OCI-M1 (cell line): ENCODE data around the gene SPC24.
"Not testable (repeated sequence)": the region's sequence is repeated elsewhere in the genome, so short reads cannot be mapped to it uniquely, and the experiment has no call there.

Experiments used
- DNase-seq: peaks from one replicate; lab custom pipeline; 2025; lab: John Stamatoyannopoulos, UW

Gene SPC24

DNA sequence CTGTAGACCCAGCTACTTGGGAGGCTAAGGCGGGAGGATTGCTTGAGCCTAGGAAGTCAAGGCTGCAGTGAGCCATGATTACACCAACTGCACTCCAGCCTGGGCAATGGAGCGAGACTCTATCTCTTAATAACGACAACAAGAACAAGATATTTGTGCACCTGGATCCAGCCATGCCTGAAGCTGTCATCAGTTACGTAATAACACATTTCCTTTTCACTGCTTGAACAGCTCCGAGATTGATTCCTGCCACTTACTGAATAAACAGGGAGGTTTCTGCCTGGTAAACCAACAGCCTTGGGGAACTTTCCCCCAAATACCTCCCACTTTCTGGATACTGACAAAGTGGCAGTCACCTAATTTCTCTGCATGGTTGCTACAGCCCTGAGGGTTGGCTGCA is 36.4 kb upstream of the SPC24 start:
- no peak for DNase-seq

DNA sequence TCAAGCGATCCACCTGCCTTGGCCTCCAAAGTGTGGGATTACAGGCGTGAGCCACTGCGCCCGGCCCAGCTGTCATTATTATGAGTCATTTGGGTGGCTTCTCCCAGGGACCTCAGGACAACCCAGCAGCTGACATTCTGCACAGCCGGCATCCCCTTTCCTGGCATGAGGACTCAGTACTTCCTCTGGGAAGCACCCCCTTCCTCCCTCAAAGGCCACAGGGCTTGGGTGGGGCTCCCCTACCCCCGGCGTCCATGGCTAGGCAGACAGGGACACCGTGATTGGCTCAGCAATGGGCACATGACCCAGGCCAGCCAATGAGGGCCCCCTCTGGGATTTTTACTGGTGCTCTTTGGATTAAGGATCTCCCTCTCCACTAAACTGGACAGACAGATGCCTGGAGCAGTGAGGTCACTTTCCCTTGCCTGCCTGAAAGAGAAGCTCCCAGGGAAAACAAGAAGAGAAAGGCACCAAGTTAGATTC is 35.7 kb upstream of the SPC24 start:
- no peak for DNase-seq

GRCh38 chr19:11190501-11190900 is 34.9 kb upstream of the SPC24 start:
- DNase-seq: no peak

GRCh38 chr19:11187441-11187840 is 31.9 kb upstream of the SPC24 start:
- DNase-seq: no peak

GRCh38 chr19:11182994-11183393 is 27.4 kb upstream of the SPC24 start:
- no peak for DNase-seq

- peak; percentile 45 for DNase-seq
Observed at GRCh38 chr19:11181488-11181887, 25.9 kb upstream of the SPC24 start.

- not testable (repeated sequence) for DNase-seq
Observed at GRCh38 chr19:11180975-11181374, 25.4 kb upstream of the SPC24 start.

GRCh38 chr19:11180346-11180745 is 24.8 kb upstream of the SPC24 start:
- no peak for DNase-seq

- DNase-seq: no peak
Observed at GRCh38 chr19:11179716-11180297, 24.2 kb upstream of the SPC24 start.

- not testable (repeated sequence) for DNase-seq
Observed at GRCh38 chr19:11179145-11179465, 23.5 kb upstream of the SPC24 start.

DNA sequence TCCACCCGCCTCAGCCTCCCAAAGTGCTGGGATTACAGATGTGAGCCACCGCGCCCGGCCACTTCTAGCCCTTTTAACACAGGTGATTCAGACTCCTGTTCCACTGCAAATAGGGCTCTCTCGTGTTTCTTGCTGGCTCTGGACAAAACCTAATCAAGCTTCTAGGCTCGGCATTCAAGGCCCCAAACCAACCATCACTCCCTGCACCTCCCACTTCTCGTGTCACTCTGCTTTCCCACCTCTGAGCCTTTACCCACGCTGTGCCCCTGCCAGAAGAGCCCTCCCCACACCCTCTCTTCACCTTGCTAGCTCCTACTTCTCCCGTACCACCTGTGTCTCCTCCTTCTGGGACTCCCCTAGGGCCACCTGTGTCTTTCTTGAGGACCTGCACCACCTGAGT is 22.0 kb upstream of the SPC24 start:
- no peak for DNase-seq

DNA sequence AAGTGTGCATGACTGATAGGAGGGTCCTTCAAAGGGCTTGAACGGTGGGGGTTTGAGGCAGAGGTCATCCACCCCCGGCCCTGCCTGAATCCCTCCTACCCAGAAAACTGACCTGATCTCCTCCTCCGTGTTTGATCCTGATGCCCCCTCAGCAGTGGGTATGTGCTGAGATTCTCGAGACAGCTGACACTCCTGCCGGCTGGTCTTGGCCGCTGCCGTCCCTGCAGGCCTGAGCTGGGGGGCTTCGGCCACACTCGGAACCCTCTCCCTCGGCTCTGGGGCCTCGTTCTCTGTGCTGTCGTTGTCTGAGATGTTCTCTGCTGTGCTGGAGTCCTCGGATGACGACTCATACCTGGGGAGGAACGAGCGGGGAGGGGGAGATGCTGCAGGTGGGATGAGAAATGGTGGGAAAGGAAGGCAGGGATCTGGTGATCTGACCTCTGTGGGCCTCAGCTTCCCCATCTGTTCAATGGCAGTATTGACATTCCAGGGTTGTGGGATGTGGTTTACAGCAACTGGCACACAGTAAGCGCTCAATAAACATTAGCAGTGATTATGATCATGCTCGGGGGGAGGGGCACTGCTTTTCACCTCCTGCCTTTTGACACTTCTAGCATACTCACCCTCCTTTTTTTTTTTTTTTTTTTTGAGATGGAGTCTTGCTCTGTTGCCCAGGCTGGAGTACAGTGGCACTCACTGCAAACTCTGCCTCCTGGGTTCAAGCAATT is 21.0 kb upstream of the SPC24 start:
- no peak for DNase-seq

DNA sequence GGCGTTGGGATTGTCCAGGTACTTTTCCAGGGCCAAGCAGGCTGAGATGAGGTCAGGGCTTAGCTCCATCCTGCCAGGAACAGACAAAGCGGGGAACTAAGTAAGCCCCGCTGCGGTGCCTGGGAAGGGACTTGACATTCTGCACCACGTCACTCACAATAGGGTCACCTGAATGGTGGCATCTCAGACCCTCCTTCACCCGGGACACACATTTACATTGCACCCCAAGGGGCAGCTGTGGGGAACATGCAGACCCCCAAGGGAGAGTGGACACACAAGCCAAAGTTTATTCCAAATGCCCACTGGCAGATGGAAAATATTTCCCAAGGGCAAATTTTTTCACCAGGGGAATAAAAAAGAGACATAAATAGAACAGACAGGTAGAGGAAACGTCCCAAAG is 20.3 kb upstream of the SPC24 start:
- no peak for DNase-seq

DNA sequence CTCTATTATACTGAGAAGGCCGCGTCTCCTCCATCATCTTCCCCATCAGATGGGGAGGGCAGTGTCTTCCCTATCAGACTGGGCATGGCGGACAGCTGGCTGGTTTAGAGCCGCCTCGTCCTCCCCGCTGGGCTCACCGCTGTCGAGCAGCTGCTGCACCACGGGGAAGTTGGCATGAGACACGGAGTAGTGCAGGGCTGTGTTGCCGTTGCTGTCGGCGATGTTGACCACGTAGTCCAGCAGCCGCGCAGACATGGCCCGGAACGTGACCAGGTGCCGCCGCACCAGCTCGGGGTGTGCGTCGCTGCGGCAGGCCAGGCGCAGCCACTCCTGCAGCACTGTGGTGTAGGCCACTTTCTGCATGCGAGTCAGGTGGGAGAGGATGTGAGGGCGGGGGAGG is 18.8 kb upstream of the SPC24 start:
- no peak for DNase-seq

DNA sequence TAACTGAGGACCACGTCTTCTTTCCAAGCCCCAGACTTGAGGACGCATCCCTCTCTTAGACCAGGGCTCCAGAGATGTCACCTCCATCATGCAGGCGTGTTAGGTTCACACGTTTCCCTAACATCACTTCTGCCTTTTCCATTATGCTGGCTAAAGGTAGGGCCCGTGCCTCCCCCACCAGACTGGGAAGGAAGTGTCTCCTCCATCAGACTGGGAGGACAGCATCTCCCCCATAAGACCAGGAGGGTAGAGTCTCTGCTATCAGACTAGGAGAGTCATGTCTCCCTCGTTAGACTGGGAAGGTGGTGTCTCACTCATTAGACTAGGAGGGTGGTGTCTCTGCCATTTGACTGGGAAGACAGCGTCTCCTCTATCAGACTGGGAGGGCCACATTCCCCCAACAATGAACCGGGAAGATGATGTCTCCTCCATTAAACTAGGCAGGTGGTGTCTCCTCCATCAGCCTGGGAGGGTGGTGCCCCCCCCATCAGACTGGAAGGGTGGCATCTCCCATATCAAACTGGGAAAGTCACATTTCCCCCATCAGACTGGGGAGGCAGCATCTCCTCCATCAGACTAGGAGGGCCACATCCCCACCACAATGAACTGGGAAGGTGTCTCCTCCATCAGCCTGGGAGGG is 18.1 kb upstream of the SPC24 start:
- DNase-seq: no peak

GRCh38 chr19:11172576-11172975 is 17.0 kb upstream of the SPC24 start:
- no peak for DNase-seq

- no peak for DNase-seq
Observed at GRCh38 chr19:11171144-11171543, 15.6 kb upstream of the SPC24 start.

DNA sequence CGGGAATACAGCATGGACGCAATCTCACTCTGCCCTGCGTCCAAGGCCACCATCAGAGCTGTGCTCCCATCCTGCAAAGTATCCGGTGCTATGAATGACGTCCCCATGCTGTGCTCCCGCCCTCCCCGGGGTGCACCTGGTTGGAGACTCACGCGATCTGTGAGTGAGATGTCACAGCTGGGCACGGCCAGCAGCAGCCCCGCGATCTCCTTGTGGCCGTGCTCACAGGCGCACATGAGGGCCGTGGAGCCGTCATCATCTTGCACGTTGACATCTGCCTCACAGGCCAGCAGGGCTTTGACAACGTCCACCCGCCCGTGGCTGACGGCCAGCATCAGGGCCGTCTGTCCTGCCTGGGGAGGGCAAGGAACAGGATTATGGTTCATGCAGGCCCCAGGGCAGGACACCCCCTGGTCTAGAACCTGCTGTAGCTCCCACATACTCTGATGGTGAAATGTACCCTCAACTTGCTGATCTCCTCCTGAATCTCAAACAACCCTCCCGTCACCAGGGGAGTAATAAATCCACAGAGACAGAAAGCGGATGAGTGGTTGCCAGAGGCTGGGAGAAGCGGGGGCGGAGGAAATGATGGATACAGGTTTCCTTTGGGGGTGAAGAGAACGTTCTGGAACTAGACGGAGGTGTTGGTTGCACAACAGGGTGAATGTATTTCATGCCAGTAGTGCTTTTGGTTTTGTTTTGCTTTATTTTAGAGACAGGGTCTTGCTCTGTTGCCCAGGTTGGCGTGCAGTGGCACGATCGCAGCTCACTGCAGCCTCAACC is 14.5 kb upstream of the SPC24 start:
- no peak for DNase-seq

DNA sequence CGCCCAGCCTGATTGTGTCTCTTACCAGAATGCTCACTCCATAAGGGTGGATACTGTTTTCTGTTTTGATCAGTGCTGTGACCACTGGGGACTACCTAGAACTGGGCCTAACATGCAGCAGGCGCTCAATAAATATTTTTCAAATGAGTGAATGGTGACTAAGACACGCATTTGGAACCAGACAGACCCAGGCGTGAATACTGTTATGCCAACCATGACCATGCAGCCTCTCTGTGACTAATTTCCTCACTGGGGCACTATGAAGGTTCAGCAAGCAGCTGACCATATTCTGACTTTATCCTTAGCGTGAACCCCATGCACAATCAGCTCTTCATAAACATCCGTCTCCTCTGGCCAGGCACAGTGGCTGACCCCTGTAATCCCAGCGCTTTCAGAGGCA is 13.0 kb upstream of the SPC24 start:
- no peak for DNase-seq

DNA sequence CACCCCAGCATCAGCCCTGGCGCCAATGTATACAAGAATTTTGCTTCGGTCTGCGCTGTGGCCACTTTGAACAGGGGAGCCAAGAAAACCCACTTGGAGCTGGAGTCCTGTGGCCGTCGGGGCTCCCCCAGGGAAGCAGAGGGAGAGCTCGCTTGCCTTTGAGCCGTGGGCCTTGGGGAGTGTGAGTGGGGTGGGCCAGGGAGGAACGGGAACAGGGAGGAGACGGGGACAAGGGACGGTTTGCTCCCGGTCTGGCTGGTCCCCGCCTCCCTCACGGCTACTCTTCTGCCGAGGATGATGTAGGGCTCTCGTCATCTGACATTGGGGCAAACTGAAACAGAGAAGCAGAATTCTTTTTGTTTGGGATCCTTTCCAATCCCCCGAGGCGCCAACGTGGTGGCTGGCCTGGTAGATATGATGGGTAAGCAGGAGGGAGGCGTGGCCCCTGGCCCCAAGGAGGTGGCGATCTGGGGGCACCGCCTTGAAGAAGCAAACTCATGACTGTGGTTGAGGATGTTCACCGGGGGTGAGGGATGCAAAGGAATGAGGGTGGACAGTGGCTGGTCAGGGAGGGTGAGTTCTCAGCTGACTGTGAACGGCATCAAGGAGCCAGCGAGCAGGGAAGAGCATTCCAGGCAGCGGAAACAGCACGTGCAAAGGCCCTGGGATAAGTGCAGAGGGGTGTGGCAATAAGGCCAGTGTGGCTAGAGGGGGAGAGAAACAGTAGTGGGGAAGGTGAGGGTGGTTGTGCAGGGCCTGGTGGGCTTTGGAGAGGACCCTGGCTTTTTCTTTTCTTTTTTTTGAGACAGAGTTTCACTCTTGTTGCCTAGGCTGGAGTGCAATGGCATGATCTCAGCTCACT is 10.9 kb upstream of the SPC24 start:
- DNase-seq: no peak

GRCh38 chr19:11165486-11166030 is 10.0 kb upstream of the SPC24 start:
- DNase-seq: no peak
